Brain pericyte (primary cell): Measurements from ENCODE around the gene YTHDF1.
"Not testable (repeated sequence)": the region's sequence is repeated elsewhere in the genome, so short reads cannot be mapped to it uniquely, and the experiment has no call there.

Experiments
- DNase-seq: peaks from one replicate; pipeline ENCODE4 v3.0.0-alpha.2; 2012; ENCODE audit warnings: low read depth, low spot score

YTHDF1 gene

DNA sequence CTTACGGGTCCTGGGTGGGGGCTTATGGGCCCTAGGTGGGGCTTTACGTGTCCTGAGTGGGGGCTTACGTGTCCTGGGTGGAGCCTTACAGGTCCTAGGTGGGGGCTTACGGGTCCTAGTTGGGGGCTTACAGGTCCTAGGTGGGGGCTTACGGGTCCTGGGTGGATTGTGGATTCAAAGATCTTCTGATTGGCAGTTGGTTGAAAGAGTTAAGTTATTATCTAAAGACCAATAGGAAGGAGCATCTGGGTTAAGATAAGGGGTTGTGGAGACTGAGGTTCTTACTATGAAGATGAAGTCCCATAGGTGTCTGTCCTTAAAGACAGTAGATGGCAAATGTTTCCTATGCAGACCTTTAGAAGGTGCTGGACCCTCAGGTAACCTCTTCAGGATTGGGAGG is 11.3 kb upstream of the YTHDF1 start:
- no peak for DNase-seq

DNA sequence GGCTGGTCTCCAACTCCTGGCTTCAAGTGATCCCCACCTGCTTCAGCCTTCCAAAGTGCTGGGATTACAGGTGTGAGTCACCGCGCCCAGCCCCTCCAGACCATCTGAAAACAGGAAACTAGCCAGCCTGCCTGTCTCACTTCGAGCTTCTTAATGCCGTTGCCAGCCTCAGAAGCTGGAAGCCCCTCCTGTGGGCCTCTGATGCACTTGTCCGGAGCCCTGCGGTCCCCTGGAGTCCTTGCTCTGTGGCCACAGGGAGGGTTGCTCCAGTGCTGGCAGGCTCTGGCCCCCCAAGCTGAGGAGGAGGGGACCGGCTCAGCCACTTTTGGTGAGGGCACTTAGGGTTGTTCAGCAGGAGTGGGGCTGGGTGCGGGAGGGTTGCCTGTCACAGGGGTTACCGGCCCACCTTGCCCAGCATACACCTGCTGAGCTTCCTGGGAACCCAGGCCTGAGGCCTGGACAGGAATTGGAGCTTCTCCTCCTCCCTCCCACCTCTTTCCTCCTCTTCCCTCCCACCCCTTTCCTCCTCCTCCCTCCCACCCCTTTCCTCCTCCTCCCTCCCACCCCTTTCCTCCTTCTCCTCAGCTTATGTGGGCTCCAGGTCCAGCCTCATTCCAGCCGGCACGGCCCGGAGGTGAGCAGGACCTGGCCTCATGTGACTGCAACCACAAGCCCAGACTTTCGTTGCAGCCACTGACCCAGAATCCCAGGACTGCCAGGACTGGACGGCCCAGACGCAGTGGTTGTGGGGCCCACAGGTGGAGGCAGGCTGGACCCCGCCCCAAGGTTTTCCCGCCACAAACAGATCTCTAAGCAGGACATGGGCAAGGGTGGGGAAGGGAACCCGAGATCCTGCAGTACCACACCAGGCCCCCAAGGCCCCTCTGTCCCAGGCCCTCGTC is 10.4 kb upstream of the YTHDF1 start:
- DNase-seq, result no peak

DNA sequence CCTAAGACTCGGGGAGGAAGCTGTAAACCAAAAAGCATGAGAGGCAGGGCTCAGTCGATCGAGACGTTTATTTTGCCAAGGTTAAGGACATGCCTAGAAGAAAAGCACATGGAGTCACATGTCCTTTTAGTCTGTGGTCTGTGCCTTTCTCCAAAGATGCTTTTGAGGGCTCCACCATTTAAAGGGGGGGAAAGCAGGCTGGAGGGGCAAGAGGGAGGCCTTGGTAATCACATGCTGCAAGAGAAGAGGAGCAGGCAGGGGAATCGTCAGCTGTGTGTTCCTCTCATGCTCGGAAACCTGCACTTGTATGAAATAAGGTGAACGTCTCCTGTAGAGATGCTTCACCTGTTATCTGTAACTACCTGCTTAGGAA is 9.1 kb upstream of the YTHDF1 start:
- no peak for DNase-seq

DNA sequence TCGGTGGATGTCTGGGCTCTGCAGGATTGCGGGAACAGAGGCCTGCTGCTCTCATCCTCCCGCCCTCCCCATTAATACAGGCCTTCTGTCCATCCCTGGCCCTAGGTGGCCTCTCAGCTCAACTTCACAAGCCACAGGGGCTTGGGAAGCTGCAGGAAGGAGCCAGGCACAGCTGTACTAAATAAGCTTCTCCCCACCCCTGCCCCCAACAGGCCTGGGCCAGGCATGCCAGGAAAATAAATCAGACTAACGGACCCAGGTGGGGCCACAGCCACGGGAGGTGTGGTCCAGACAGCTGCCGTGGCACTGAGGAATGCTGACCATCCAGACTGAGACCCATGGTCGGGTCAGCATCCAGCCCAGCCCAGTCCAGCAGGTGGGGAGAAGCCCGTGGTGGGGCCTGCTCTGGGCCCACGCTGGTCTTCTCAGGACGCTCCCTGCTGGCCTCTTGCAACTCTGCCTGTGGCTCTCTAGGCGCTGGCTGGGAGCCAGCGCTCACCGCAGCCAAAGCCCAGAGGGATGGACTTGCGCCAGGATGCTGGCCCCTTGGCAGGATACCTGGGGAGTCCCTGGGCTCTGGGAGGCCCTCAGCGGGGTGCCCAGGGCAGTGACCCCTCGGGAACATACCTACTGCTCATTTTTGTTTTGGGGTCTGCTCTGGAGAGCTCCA is 8.6 kb upstream of the YTHDF1 start:
- DNase-seq, result peak; percentile 87

DNA sequence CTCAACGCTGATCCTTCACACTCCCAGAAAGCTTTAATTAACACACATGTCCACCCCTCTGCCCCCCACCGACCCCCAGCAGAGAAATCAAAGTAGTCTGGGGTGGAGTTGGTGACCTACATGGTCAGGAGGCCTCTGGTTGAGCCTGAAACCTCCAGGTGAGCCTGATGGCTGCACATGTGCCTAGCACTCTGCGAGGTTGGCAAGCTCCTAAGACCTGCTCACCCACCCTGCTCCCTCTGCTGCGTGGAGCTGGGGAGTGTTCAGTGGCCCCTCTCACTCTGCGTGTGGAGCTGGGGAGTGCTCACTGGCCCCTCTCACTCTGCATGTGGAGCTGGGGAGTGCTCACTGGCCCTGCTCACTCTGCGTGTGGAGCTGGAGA is 7.9 kb upstream of the YTHDF1 start:
- no peak for DNase-seq

DNA sequence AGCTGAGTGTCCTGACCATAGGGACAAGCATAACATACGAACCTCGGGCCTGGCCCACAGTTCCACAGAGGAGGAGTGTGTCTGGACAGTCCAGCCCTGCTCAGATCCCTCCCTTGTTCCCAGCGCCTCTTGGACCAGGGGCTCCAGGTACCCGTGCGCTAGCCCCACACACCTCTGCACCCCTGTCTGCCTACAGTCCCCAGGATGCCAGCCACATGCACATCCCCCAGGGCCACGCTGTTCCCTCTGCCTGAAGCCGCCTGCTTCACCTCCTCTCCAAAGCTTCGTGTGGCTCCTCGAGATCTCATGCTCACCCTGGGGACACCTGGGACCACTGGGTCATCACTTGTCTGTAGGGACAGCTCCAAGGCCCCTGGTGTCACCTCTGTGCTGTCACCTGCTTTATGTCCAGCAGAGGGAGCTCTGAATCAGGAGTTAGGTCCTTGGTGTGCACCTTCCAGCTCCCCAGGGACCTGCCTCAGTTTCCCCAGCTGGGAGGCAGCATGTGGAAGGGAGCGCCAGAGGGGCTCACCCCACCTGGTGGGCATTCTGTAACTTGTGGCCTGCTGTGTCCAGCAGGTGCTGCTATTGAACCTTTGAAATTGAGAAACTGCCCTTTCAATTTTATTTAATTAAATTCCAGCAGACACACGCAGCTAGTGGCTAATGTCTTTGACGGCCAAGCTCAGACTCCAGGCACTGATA is 7.3 kb upstream of the YTHDF1 start:
- no peak for DNase-seq

DNA sequence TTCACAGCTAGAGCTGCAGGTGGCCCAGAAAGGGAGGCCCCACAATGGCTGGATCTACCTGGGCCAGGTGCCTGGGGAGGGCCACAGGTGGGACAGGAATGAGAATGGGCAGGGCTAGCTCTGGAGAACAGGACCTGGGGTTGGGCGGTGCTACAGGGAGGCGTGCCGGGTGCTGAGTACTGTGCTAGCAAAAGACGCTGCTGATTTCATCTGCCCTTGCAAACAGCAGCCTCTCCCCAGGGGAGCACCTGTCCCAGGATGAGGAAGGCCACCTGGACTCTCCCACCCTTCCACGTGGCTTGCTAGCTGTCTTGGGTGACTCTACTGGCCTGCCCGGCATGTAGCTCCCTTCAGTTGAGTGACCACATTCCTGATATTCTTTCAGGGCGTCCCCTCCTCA is 6.6 kb upstream of the YTHDF1 start:
- DNase-seq, result no peak

DNA sequence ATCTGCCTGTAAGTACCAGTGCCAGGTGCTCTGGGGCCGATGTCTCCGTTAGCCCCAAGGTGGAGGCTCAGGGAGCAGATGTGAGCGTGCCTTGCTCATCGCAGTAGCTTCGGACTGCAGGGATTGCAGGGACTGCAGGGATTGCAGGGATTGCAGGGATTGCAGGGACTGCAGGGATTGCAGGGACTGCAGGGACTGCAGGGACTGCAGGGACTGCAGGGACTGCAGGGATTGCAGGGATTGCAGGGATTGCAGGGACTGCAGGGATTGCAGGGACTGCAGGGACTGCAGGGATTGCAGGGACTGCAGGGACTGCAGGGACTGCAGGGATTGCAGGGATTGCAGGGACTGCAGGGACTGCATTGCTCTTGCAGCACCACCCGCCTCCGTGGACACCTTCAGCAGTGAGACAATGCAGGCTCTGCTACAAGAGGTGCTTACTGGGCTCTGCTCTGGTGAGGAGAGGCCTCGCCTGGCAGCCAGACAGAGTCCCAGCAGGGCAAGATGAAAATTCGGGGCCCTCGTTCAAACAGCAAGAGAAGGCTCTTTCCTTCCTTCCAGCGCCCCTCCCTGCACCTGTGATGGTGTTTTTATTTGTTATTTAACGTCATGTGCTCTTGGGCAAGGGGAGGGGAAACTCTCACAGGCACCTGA is 5.6 kb upstream of the YTHDF1 start:
- not testable (repeated sequence) for DNase-seq

DNA sequence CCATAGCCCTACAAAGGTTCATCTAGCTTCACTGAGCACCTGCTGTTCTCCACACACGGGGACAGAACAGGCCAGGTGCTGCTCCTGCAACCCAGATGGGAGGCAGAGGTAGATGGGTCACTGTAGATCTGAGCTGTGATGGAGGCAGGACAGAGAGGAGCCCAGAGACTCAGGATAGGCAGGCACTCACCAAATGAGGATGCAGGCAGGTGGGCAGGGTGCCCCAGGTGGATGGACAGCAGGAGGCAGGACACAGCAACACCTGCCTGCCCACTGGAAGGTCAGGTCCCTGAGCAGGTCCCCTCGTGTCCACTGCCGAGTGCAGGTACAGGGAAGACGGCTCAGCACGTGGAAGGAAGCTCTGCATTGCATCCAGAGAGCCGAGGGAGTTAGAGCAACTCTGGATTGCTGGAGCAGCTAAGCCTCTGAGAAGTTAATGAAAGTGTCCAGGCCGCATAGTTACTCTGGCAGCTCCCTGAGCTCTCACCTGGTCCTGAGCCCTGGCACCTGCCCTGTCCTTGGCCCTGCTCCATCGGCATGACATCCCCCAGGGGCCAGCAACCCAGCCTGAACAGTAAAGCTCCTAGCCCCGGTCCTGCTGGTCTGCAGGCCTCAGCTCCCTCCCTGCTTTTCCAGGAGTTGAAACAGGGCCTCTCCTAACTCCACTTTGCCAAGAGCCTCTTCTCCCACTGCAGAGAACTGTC is 4.9 kb upstream of the YTHDF1 start:
- DNase-seq, result no peak

DNA sequence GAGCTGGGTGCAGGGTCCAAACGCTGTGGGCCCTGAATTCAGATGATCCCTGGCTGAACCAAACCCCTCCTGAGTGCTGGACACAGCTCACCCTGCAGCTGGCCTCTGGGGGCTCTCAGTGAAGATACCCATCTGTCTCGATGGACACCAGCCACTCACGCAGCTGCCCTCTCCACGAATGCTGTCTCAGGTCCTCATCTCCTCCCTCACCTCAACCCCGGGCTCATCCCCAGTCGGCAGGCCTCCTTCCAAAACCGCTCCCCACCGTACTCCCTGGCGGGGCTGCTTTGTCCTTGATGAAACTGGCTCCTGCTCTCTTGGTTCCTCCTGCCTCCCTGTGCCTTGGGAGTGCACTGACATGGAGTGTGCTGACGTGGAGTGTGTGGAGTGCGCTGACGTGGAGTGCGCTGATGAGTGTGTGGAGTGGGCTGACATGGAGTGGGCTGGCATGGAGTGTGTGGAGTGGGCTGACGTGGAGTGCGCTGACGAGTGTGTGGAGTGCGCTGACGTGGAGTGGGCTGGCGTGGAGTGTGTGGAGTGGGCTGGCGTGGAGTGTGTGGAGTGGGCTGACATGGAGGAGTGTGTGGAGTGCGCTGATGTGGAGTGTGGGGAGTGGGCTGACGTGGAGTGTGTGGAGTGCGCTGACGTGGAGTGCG is 4.1 kb upstream of the YTHDF1 start:
- no peak for DNase-seq

DNA sequence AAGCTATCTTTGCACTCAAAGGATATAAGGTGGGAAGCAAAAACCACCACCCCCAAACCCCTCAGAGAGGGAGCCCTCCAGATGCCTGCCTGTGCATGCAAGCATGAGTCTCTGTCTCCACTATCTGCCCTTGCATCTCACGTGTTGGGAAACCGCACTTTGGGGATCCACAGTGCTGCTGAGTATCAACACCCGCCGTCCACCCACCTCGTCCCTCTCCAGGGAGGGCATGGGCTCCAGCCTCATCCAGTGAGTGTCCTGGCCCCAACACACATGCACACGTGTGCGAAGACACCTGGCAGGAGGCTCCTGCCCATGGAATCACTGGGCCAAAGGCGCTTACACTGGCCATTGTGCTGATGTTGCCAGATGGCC is 3.5 kb upstream of the YTHDF1 start:
- DNase-seq, result no peak

DNA sequence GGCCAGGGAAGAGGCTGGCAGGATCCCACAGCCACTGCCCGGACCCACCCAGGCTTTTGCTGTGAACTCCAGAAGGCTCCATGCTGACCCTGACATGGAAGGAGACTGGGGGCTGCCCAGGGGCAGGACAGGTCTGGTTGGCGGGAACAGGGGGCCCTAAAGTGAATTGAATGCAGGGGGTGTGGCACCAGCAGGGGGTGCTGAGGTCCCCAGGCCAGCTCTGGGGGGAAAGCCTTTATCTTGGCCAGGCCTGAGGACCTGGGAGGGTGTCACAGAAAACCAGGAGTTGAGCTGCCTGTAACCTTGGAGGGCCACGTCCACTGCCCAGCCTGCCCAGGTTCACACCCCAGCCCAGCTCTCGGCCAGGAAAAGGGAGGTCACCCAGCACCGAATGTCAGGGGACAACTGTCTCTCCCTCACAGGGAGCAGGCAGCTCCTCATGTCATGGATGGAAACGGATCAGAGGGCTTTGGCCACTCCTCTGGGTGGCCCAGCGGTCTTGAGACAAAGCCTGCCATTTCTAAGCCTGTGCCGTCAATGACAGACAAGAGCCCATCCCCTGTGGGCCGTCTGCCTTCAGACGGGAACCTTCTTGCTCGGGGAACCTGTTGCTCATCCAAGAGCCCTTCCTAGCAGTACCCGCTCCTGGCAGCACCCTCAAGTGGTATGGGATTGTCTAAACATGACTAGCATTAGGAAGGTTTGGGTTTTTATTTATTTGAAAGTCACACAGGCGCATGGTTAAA is 2.9 kb upstream of the YTHDF1 start:
- no peak for DNase-seq

DNA sequence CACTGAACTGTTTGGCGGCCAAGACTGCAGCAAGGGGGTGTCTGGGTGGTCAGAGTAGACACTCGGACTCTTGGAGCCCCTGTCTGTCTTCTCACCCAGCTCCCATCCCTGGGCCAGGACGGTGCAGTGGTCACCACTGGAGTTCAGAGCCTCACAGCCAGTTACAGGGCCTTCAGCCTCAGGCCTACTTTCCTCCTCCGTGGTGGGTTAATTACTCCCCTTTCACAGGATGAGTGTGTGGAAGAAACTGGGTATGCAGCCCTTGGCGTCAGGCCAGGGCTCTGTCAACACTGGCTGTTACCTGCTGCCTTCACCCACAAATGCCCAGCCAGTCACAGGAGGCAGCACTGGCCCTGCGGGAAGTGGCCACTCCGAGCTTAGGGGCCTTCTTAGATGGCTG is 1.8 kb upstream of the YTHDF1 start:
- DNase-seq, result no peak

DNA sequence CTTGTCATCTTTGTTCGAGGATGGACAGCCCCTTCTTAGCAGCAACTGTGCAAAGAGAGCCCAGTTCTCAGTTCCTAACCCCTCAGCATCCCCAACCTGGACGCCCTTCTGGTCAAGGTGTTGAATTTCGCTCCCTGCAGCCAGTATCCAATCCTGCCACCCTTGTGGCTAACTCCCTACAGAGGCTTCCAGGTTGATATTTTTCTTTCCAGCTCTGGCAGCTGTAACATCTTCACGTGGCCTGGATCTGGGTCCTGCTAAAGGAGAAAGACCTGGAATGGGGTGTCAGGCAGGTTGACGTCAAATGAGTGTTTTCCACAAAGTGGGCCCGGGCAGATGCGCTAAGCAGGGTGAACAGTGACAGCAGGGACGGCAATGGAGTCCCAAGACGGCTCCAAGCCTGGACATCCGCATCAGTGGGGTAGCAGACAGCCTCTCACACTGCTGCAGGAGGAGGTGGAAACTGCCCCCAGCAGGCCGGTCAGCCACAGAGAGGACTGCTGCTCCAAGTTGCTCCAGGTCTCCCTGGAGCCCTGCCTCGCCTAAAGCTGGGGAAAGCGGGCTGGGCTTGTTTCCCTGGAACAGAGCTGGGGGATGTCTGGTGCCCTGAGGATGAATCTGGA is 1.0 kb upstream of the YTHDF1 start:
- no peak for DNase-seq

DNA sequence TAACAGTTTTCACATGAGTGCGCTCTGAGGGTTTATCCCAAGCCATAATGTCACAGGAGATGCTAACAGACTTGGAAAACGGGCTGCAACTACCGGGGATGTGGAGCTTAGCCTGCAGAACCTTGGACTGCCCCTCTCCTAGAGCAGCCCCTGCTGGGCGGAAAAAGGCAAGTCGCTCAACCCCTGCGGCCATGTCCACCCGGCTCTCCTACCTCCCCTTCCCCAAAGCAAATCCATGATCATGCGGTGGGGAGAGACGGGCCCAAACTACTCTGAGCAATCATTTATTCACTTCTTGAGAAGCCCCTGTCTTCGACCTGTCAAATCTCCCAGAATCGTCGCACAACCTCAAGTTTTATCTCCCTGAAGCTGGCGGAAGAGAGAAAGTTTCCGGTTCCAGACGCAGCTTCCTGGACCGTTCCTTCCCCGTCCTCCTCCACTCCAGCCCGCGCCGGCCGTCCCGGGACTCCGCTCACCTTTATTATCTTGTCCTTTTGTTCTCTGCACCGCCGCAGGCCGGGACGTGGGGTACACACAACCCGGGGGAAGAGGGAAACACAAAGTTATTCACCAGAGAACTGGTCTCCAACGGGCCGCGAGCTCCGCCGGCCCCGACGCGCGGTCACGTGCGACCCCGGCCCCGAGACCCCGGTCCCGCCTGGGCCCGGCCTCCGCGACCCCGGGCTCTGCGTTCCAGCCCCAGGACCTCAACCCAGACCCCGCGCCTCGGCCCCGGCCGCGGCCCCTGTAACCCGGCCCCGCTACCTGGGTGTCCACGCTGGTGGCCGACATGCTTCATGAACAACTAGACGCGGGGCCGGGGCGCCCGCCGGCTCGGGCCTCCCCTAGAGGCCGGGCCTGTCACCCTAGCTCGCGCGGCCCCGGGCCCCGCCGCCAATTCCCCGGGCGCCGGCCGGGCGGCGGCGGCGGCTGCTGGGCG is 560 bp downstream of the YTHDF1 start:
- DNase-seq, result no peak

DNA sequence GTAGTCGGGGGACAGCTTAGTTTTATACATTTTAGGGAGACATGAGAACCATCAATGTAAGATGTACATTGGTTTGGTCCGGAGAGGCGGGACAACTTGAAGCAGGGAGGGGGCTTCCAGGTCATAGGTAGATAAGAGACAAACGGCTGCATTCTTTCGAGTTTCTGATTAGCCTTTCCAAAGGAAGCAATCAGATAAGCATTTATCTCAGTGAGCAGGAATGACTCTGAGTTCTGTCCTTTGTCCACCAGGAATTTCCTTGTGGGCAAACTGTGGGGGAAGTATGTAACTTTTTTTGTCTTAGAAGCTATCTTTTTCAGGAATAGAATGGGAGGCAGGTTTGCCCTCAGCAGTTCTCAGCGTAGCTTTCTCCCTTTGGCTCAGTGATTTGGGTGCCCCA is 1.4 kb downstream of the YTHDF1 start:
- no peak for DNase-seq

DNA sequence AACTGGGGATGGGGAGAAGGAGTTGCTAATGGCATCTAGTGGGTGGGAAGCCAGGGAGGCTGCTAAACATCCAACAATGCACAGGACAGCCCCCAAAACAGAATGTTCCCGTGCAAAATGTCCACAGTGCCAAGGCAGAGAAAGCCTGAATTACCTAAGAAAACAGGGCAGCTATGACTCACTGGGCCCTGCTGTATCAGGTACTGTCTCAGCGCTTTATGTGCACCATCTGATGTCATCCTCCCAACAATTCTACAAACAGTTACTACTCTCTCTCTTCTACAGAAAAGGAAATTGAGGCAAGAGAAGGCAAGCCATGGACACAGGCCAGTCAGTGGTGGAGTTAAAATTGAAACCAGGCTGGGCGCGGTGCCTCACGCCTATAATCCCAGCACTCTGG is 3.1 kb downstream of the YTHDF1 start:
- DNase-seq, result no peak

DNA sequence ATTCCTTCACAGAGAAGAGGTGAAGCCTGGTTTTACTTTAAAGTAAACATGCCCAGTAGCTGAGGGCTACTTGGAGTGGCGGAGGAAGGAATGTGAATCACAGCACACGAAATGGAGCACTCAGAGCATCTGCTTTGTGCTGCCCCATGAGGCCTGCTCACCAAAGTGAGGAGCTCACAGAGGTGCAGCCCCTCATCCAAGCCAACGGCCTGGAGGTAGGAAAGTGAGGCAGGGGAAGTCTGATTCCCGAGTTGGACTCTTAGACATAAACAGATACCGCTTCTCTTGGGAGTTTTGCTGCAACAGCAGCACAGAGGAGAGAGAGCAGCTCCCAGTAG is 3.6 kb downstream of the YTHDF1 start:
- no peak for DNase-seq
